Measurements from ENCODE around the gene CXCL16. TPM values are rescaled to one million over a fixed set of nuclear protein-coding genes. Genes with fewer than 3 reads are reported as not detected.
A peak's percentile ranks its signal among the peaks of the same experiment; 100 is the strongest.

The CXCL16 gene
- total RNA-seq, 4 donors from 2014 or later, result 1.2 to 2.1 (median 1.4) TPM

GRCh38 chr17:4786516-4786915 is 46.8 kb upstream of the CXCL16 start:
- DNase-seq, result no peak
- TF ChIP-seq POLR2A (IDR thresholded peaks at IDR 0.05), result no peak
- TF ChIP-seq, protein P1, sequence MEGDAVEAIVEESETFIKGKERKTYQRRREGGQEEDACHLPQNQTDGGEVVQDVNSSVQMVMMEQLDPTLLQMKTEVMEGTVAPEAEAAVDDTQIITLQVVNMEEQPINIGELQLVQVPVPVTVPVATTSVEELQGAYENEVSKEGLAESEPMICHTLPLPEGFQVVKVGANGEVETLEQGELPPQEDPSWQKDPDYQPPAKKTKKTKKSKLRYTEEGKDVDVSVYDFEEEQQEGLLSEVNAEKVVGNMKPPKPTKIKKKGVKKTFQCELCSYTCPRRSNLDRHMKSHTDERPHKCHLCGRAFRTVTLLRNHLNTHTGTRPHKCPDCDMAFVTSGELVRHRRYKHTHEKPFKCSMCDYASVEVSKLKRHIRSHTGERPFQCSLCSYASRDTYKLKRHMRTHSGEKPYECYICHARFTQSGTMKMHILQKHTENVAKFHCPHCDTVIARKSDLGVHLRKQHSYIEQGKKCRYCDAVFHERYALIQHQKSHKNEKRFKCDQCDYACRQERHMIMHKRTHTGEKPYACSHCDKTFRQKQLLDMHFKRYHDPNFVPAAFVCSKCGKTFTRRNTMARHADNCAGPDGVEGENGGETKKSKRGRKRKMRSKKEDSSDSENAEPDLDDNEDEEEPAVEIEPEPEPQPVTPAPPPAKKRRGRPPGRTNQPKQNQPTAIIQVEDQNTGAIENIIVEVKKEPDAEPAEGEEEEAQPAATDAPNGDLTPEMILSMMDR (IDR thresholded peaks at IDR 0.05 in 4 of 5, conservative IDR thresholded peaks at IDR 0.05 in 1 of 5), result no peak
- in situ Hi-C loops (cut with MboI; ENCODE audit: low sequenced_read_pairs in 4 of 4) (loop anchor here (5.0 to 25.0 kb wide), 4 partner anchors 52 to 101 kb away; partner anchors contain the start of genes C17orf107 (in 2 of the 4), CXCL16 (in 1 of the 4), MED11 (in 1 of the 4) and ZMYND15 (in 1 of the 4)), intact Hi-C loops (cut with DNase I; ENCODE audit: low total_unique reads) (no loop called here)
- peaks cover 36 to 44% of the 10 kb centered on the region in 2 donors for H3K4me1 ChIP-seq
- no peak for ATAC-seq
- H3K36me3 ChIP-seq, result no peaks in the 10 kb centered on the region
- peaks cover 34 to 54% (median 48%) of the 10 kb centered on the region in 3 donors for H3K27me3 ChIP-seq
- peak overlapping the region; percentile 11 to 40 (median 24) for H3K4me3 ChIP-seq
- no peak overlapping the region for H3K27ac ChIP-seq
- H3K9me3 ChIP-seq, result no peaks in the 10 kb centered on the region

GRCh38 chr17:4786106-4786511 is 46.4 kb upstream of the CXCL16 start, which contains the start of gene VMO1:
TSS of gene VMO1 (minus strand) at chr17:4786364. CDS start at chr17:4786352, 12 bp downstream.
- DNase-seq (no peak), ATAC-seq (no peak)
- peak within 1 kb of the TSS; percentile 14 to 40 (median 34) for H3K4me3 ChIP-seq
- H3K4me1 ChIP-seq, result peaks cover 36 to 44% of the 10 kb centered on the region in 2 donors
- no peak within 1 kb of the TSS for H3K27ac ChIP-seq
- intact Hi-C loops (cut with DNase I; ENCODE audit: low total_unique reads) (no loop called here), in situ Hi-C loops (cut with MboI; ENCODE audit: low sequenced_read_pairs in 4 of 4) (loop anchor here (5.0 to 25.0 kb wide), 4 partner anchors 51 to 101 kb away; partner anchors contain the start of genes C17orf107 (in 2 of the 4), CXCL16 (in 1 of the 4), MED11 (in 1 of the 4) and ZMYND15 (in 1 of the 4))
- H3K36me3 ChIP-seq, result no peaks in the 10 kb centered on the region
- peaks cover 34 to 55% (median 49%) of the 10 kb centered on the region in 3 donors for H3K27me3 ChIP-seq
- TF ChIP-seq, protein P1 (IDR thresholded peaks at IDR 0.05 in 4 of 5, conservative IDR thresholded peaks at IDR 0.05 in 1 of 5), result no peak
- TF ChIP-seq POLR2A (IDR thresholded peaks at IDR 0.05), result no peak
- H3K9me3 ChIP-seq, result no peaks in the 10 kb centered on the region

DNA sequence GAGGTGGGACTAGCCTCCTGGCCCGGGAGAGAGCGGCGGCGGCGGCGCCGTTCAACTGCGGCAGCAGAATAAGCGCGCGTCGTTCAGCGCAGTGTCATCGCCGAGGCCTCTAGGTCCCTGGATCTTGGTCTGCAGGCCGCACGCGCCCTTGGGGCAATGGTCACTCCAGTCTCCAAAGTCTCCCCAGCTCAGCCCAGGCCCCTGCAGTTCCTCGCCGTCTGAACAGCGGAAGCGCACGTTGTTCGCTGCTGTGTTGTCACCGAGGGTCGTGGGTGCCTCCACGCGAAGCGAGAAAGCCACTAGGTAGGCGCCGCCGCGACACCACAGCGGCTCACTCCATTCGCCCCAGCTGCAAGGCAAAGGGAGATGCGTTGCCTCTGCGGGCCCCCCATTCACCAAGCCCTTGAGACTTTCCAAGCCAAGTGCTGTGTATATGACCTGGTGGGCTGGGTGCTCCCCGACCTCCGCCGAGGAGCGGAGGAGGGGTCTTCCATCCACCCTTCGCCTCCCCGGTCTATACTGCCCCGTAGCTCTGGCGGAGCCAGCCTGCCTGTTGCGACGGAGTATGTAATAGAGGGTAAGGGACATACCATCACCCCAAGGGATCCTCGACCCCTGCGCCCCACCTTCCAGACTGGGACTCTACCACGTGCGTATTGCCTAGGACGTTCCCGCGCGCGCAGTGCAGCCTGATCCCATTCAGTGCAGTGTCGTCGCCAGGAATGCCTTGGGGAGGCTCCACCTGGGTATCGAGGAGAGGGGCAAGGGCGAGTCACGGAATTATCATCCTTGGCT is 45.8 kb upstream of the CXCL16 start:
- H3K36me3 ChIP-seq, result no peaks in the 10 kb centered on the region
- peak overlapping the region; percentile 11 to 40 (median 24) for H3K4me3 ChIP-seq
- peaks cover 36 to 59% (median 52%) of the 10 kb centered on the region in 3 donors for H3K27me3 ChIP-seq
- in situ Hi-C loops (cut with MboI; ENCODE audit: low sequenced_read_pairs in 4 of 4), result loop anchor here (5.0 to 25.0 kb wide), 4 partner anchors 51 to 102 kb away; partner anchors contain the start of genes C17orf107 (in 2 of the 4), CXCL16 (in 1 of the 4), MED11 (in 1 of the 4) and ZMYND15 (in 1 of the 4)
- H3K4me1 ChIP-seq, result peaks cover 32 to 40% of the 10 kb centered on the region in 2 donors
- intact Hi-C loops (cut with DNase I; ENCODE audit: low total_unique reads), result no loop called here
- DNase-seq, result no peak
- H3K9me3 ChIP-seq, result no peaks in the 10 kb centered on the region
- no peak overlapping the region for H3K27ac ChIP-seq
- no peak for TF ChIP-seq POLR2A (IDR thresholded peaks at IDR 0.05)
- TF ChIP-seq, protein P1 (IDR thresholded peaks at IDR 0.05 in 4 of 5, conservative IDR thresholded peaks at IDR 0.05 in 1 of 5), result no peak
- ATAC-seq, result no peak

GRCh38 chr17:4782652-4783051 is 42.9 kb upstream of the CXCL16 start:
- Histone ChIP-seq H3K36me3 (no peaks in the 10 kb centered on the region), H3K27ac (no peak overlapping the region), H3K9me3 (no peaks in the 10 kb centered on the region), H3K27me3 (peaks cover 40 to 63% (median 55%) of the 10 kb centered on the region in 3 donors), H3K4me1 (peaks cover 20 to 25% of the 10 kb centered on the region in 2 donors), H3K4me3 (no peak overlapping the region)
- TF ChIP-seq, protein P1 (IDR thresholded peaks at IDR 0.05 in 4 of 5, conservative IDR thresholded peaks at IDR 0.05 in 1 of 5), result no peak
- no peak for TF ChIP-seq POLR2A (IDR thresholded peaks at IDR 0.05)
- intact Hi-C loops (cut with DNase I; ENCODE audit: low total_unique reads) (no loop called here), in situ Hi-C loops (cut with MboI; ENCODE audit: low sequenced_read_pairs in 4 of 4) (loop anchor here (10.0 to 25.0 kb wide), 3 partner anchors 48 to 105 kb away; partner anchors contain the start of genes C17orf107 (in 2 of the 4), CXCL16 (in 1 of the 4), MED11 (in 1 of the 4) and ZMYND15 (in 1 of the 4))
- no peak for ATAC-seq
- DNase-seq, result no peak

All from gastrocnemius medialis (tissue), 4 donors.